ENCODE results near the gene L3MBTL4. TPM values are rescaled to one million over a fixed set of nuclear protein-coding genes. Genes with fewer than 3 reads are reported as not detected.

L3MBTL4 gene
- total RNA-seq, 2 donors from 2014 or later, result 0.27 to 5.3 TPM

- no peak for DNase-seq (ENCODE audit: low spot score)
- TF ChIP-seq CTCF (IDR thresholded peaks at IDR 0.05), result no peak
- ATAC-seq (ENCODE audit: insufficient number of reproducible peaks, low FRiP score, low read depth), result no peak
- no peak overlapping the region for H3K4me3 ChIP-seq
- no peaks in the 10 kb centered on the region for H3K9me3 ChIP-seq
- no peaks in the 10 kb centered on the region for H3K27me3 ChIP-seq (replicated peaks; ENCODE audit: insufficient read depth)
- no peak overlapping the region for H3K27ac ChIP-seq
- no peaks in the 10 kb centered on the region for H3K4me1 ChIP-seq (ENCODE audit: control insufficient read depth in 1 of 2, low read depth in 2 of 2)
- H3K36me3 ChIP-seq, result no peaks in the 10 kb centered on the region
Observed at GRCh38 chr18:6018671-6019070, 396.0 kb downstream of the L3MBTL4 start.

GRCh38 chr18:6017171-6017570 lies 397.5 kb downstream of the L3MBTL4 start:
- no peaks in the 10 kb centered on the region for H3K27me3 ChIP-seq (replicated peaks; ENCODE audit: insufficient read depth)
- no peak overlapping the region for H3K27ac ChIP-seq
- H3K9me3 ChIP-seq, result no peaks in the 10 kb centered on the region
- no peak for TF ChIP-seq CTCF (IDR thresholded peaks at IDR 0.05)
- H3K4me1 ChIP-seq (ENCODE audit: control insufficient read depth in 1 of 2, low read depth in 2 of 2), result no peaks in the 10 kb centered on the region
- H3K4me3 ChIP-seq, result no peak overlapping the region
- ATAC-seq (ENCODE audit: insufficient number of reproducible peaks, low FRiP score, low read depth) (no peak), DNase-seq (ENCODE audit: low spot score) (no peak)
- H3K36me3 ChIP-seq, result no peaks in the 10 kb centered on the region

GRCh38 chr18:6015364-6015763 lies 399.3 kb downstream of the L3MBTL4 start:
- Histone ChIP-seq H3K27me3 (replicated peaks; ENCODE audit: insufficient read depth) (no peaks in the 10 kb centered on the region), H3K4me1 (ENCODE audit: control insufficient read depth in 1 of 2, low read depth in 2 of 2) (no peaks in the 10 kb centered on the region), H3K9me3 (no peaks in the 10 kb centered on the region), H3K4me3 (no peak overlapping the region), H3K36me3 (no peaks in the 10 kb centered on the region), H3K27ac (no peak overlapping the region)
- ATAC-seq (ENCODE audit: insufficient number of reproducible peaks, low FRiP score, low read depth) (no peak), DNase-seq (ENCODE audit: low spot score) (no peak)
- TF ChIP-seq CTCF (IDR thresholded peaks at IDR 0.05), result no peak

- Histone ChIP-seq H3K36me3 (no peaks in the 10 kb centered on the region), H3K9me3 (no peaks in the 10 kb centered on the region), H3K4me1 (ENCODE audit: control insufficient read depth in 1 of 2, low read depth in 2 of 2) (no peaks in the 10 kb centered on the region), H3K27ac (no peak overlapping the region), H3K27me3 (replicated peaks; ENCODE audit: insufficient read depth) (no peaks in the 10 kb centered on the region), H3K4me3 (no peak overlapping the region)
- ATAC-seq (ENCODE audit: insufficient number of reproducible peaks, low FRiP score, low read depth) (no peak), DNase-seq (ENCODE audit: low spot score) (no peak)
- TF ChIP-seq CTCF (IDR thresholded peaks at IDR 0.05), result no peak
Observed at GRCh38 chr18:6013171-6013810, 401.4 kb downstream of the L3MBTL4 start.

- Histone ChIP-seq H3K4me3 (no peak overlapping the region), H3K27ac (no peak overlapping the region), H3K27me3 (replicated peaks; ENCODE audit: insufficient read depth) (no peaks in the 10 kb centered on the region), H3K4me1 (ENCODE audit: control insufficient read depth in 1 of 2, low read depth in 2 of 2) (no peaks in the 10 kb centered on the region), H3K9me3 (no peaks in the 10 kb centered on the region), H3K36me3 (no peaks in the 10 kb centered on the region)
- no peak for TF ChIP-seq CTCF (IDR thresholded peaks at IDR 0.05)
- ATAC-seq (ENCODE audit: insufficient number of reproducible peaks, low FRiP score, low read depth) (no peak), DNase-seq (ENCODE audit: low spot score) (no peak)
Observed at GRCh38 chr18:6010921-6011320, 403.8 kb downstream of the L3MBTL4 start.
